Fibroblast of mammary gland (primary cell): ENCODE measurements around the gene CDK9.
A peak's percentile ranks its signal among the peaks of the same experiment; 100 is the strongest.

Source experiments
- DNase-seq: peaks from one replicate; pipeline ENCODE4 v3.0.0-alpha.2; 2010; ENCODE audit warnings: low read depth
- H3K4me3 ChIP-seq: 2 replicates; pipeline ENCODE4 v1.5.1; 2011; ENCODE audit warnings: low read depth, mild to moderate bottlenecking, low read length, moderate library complexity; ENCODE audit not compliant: control insufficient read depth
- CTCF ChIP-seq: conservative IDR thresholded peaks from 2 replicates; pipeline ENCODE4 v1.5.1; 2011; ENCODE audit warnings: low read depth, low read length, inconsistent platforms; ENCODE audit not compliant: control insufficient read depth, insufficient read depth

The CDK9 gene

GRCh38 chr9:127746959-127747569 is 38.8 kb upstream of the CDK9 start:
- H3K4me3 ChIP-seq, result no peak overlapping the region
- no peak for DNase-seq

GRCh38 chr9:127749090-127749787 is 36.6 kb upstream of the CDK9 start:
- no peak for TF ChIP-seq CTCF
- DNase-seq, result no peak
- H3K4me3 ChIP-seq, result no peak overlapping the region

More at GRCh38 chr9:127746959-127747569, 38.8 kb upstream of the CDK9 start:
- TF ChIP-seq CTCF, result no peak

- peak; percentile 15 for DNase-seq
- H3K4me3 ChIP-seq, result no peak overlapping the region
- TF ChIP-seq CTCF, result no peak
Observed at GRCh38 chr9:127751269-127752054, 34.4 kb upstream of the CDK9 start.

GRCh38 chr9:127753148-127753547 is 32.7 kb upstream of the CDK9 start:
- no peak overlapping the region for H3K4me3 ChIP-seq
- DNase-seq, result no peak
- no peak for TF ChIP-seq CTCF

- no peak for DNase-seq
- no peak for TF ChIP-seq CTCF
- H3K4me3 ChIP-seq, result no peak overlapping the region
Observed at GRCh38 chr9:127753622-127754021, 32.2 kb upstream of the CDK9 start.

GRCh38 chr9:127754099-127755060 is 31.5 kb upstream of the CDK9 start:
- no peak for DNase-seq
- no peak for TF ChIP-seq CTCF
- no peak overlapping the region for H3K4me3 ChIP-seq
